Hematopoietic multipotent progenitor cell treated with erythropoietin and hydrocortisone succinate and interleukin-3 and kit ligand, for 17 days (in vitro differentiated cells): ENCODE measurements around the gene HBD.

Source experiments
- DNase-seq: peaks from one replicate; pipeline ENCODE4 v3.0.0-alpha.2; 2015; ENCODE audit warnings: low spot score

The HBD gene

GRCh38 chr11:5232176-5232575 is 2.1 kb downstream of the HBD start:
- peak; percentile 68 for DNase-seq

GRCh38 chr11:5231111-5231510 is 3.2 kb downstream of the HBD start:
- peak; percentile 77 for DNase-seq

GRCh38 chr11:5230266-5230665 is 4.0 kb downstream of the HBD start:
- DNase-seq, result peak; percentile 66

GRCh38 chr11:5229796-5230195 is 4.5 kb downstream of the HBD start:
- DNase-seq, result peak; percentile 70

- DNase-seq, result peak; percentile 75
Measured at GRCh38 chr11:5229356-5229755, 4.9 kb downstream of the HBD start.

GRCh38 chr11:5228124-5228523 is 6.2 kb downstream of the HBD start:
- DNase-seq, result peak; percentile 71

GRCh38 chr11:5227681-5228080 is 6.6 kb downstream of the HBD start:
- DNase-seq, result peak; percentile 81

GRCh38 chr11:5226732-5227310 is 7.5 kb downstream of the HBD start, which contains the start of gene HBB:
Gene HBB (minus strand): TSS chr11:5227071. CDS start chr11:5227021, 50 bp downstream.
- peak; percentile 97 for DNase-seq

- DNase-seq, result peak; percentile 88
Measured at GRCh38 chr11:5225480-5225871, 8.8 kb downstream of the HBD start.

GRCh38 chr11:5224538-5225479 is 9.5 kb downstream of the HBD start:
- DNase-seq, result peak; percentile 90

- peak; percentile 83 for DNase-seq
Measured at GRCh38 chr11:5223686-5224085, 10.6 kb downstream of the HBD start.

GRCh38 chr11:5223146-5223545 is 11.1 kb downstream of the HBD start:
- DNase-seq, result peak; percentile 67

GRCh38 chr11:5210376-5210885 is 23.9 kb downstream of the HBD start:
- DNase-seq, result no peak

GRCh38 chr11:5204787-5205186 is 29.5 kb downstream of the HBD start:
- DNase-seq, result peak; percentile 92

GRCh38 chr11:5203366-5203765 is 30.9 kb downstream of the HBD start:
- DNase-seq, result no peak

GRCh38 chr11:5200582-5200981 is 33.7 kb downstream of the HBD start, which contains the start of gene OR51V1:
Gene OR51V1 (minus strand): TSS chr11:5200682. CDS start chr11:5200682, 0 bp downstream.
- DNase-seq, result no peak

GRCh38 chr11:5198285-5198684 is 36.0 kb downstream of the HBD start:
- DNase-seq, result no peak

- no peak for DNase-seq
Measured at GRCh38 chr11:5197536-5197935, 36.7 kb downstream of the HBD start.

- no peak for DNase-seq
Measured at GRCh38 chr11:5196731-5197130, 37.6 kb downstream of the HBD start.

GRCh38 chr11:5196067-5196466 is 38.2 kb downstream of the HBD start:
- DNase-seq, result no peak

GRCh38 chr11:5192738-5193137 is 41.5 kb downstream of the HBD start:
- DNase-seq, result no peak

GRCh38 chr11:5188201-5188600 is 46.1 kb downstream of the HBD start:
- DNase-seq, result no peak
